GM13977 (cell line): ENCODE data around the gene RO60.

Experiments used
- DNase-seq: peaks from one replicate; pipeline ENCODE4 v3.0.0; 2012; ENCODE audit warnings: low spot score
- in situ Hi-C: fragments of 300-500 bp; cut with MboI; formaldehyde crosslinking; loops from one replicate; pipeline ENCODE4 v1.12.0; 2022; ENCODE audit warnings: low sequenced_read_pairs, low pct_unique_long_range_greater_than_20kb, mixed read lengths, inconsistent platforms; ENCODE audit not compliant: unreplicated experiment
- TF ChIP-seq, protein P1 (sequence below): IDR thresholded peaks from 2 replicates; pipeline ENCODE4 v1.5.1; 2012; ENCODE audit warnings: mild to moderate bottlenecking, control low read depth; ENCODE audit not compliant: insufficient read depth; ENCODE audit errors: extremely low read depth, missing control alignments

The RO60 gene

DNA sequence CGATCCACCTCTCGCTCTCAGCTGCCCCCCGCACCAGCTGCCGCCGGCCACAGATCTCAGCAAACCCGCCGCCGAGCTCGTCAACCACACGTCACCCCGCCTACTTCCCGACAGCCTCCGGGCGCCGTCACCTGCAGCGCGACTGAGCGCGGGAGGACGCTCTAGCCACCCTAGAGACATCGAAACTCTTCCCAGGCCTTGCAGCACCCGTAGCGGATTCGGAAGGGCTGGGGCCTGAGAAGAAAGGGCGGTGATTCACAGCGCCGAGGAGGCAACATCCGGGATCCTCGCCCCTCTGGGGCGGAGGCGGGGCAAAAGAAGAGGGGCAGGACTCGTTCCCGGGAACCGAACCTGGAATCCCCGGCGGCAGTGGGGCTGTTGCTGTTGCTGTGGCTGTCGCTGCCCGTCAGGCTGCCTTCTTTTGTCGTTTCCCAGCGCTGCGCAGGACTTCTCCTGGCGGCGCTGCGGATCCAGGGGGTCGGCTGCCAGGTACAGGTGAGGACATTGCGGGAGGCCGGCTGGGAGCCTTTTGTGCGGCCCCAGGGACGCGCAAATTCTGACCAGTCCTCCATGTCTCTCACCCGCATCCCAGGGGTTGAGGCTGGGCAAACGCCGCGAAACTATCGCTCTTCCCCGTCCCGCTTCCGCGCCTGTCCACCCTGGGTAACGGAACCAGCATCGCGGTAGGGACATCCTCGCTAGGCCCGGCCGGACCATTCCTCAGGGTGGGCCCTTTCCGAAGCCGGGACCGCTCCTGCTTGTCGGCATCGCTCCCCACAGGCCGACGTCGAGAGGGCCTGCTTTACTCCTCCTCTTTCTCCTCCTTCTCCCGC, at the start of gene RO60, which contains the start of gene UCHL5:
TSS of gene RO60 (plus strand) at position 331 of the 833 bp plus-strand sequence. CDS start 9,443 bp downstream, outside the sequence.
TSS of gene UCHL5 (minus strand) at position 79 of the 833 bp plus-strand sequence. CDS start 100 bp downstream, outside the sequence.
- in situ Hi-C loops, result no loop called here
- TF ChIP-seq, protein P1, sequence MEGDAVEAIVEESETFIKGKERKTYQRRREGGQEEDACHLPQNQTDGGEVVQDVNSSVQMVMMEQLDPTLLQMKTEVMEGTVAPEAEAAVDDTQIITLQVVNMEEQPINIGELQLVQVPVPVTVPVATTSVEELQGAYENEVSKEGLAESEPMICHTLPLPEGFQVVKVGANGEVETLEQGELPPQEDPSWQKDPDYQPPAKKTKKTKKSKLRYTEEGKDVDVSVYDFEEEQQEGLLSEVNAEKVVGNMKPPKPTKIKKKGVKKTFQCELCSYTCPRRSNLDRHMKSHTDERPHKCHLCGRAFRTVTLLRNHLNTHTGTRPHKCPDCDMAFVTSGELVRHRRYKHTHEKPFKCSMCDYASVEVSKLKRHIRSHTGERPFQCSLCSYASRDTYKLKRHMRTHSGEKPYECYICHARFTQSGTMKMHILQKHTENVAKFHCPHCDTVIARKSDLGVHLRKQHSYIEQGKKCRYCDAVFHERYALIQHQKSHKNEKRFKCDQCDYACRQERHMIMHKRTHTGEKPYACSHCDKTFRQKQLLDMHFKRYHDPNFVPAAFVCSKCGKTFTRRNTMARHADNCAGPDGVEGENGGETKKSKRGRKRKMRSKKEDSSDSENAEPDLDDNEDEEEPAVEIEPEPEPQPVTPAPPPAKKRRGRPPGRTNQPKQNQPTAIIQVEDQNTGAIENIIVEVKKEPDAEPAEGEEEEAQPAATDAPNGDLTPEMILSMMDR, result peak; percentile 22
- peak; percentile 88 for DNase-seq

- TF ChIP-seq, protein P1, result no peak
- in situ Hi-C loops, result loop anchor here (10.0 kb wide), 2 partner anchors 217 to 537 kb away; no protein-coding TSS in a partner anchor
- DNase-seq, result no peak
Measured at GRCh38 chr1:193011406-193011805, 48.0 kb upstream of the RO60 start.

DNA sequence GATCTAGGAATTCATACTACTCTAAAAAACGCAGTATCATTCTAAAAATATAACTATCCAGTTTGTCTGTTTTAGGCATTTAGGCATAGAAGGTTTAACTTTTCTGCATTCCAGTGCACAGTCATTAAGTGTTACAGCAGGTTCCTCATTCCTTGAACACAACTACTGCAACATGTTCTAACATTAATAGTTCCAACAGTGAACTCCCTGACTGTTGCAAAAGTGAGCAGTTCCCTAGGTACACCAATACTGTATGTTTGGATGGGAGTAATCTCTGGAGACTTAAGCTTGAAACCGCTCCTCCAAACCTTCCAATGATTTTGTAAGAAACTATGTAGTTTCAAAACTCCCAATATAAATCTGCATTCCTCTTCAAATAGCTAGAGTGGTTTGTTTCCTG, 46.4 kb upstream of the RO60 start:
- TF ChIP-seq, protein P1, result no peak
- in situ Hi-C loops, result loop anchor here (10.0 kb wide), 2 partner anchors 218 to 538 kb away; no protein-coding TSS in a partner anchor
- no peak for DNase-seq

GRCh38 chr1:193013707-193014106, 45.7 kb upstream of the RO60 start:
- no peak for DNase-seq
- TF ChIP-seq, protein P1, result no peak
- in situ Hi-C loops, result loop anchor here (10.0 kb wide), 2 partner anchors 219 to 539 kb away; no protein-coding TSS in a partner anchor

GRCh38 chr1:193014400-193014799, 45.0 kb upstream of the RO60 start:
- no peak for DNase-seq
- in situ Hi-C loops, result loop anchor here (10.0 kb wide), 2 partner anchors 220 to 540 kb away; no protein-coding TSS in a partner anchor
- TF ChIP-seq, protein P1, result no peak

- TF ChIP-seq, protein P1, result no peak
- DNase-seq, result no peak
- in situ Hi-C loops, result loop anchor here (10.0 kb wide), 2 partner anchors 222 to 542 kb away; no protein-coding TSS in a partner anchor
Measured at GRCh38 chr1:193016788-193017187, 42.6 kb upstream of the RO60 start.
